ENCODE data around the gene NDUFV1.
"Not testable (repeated sequence)": the region's sequence is repeated elsewhere in the genome, so short reads cannot be mapped to it uniquely, and the experiment has no call there.

NDUFV1 gene

DNA sequence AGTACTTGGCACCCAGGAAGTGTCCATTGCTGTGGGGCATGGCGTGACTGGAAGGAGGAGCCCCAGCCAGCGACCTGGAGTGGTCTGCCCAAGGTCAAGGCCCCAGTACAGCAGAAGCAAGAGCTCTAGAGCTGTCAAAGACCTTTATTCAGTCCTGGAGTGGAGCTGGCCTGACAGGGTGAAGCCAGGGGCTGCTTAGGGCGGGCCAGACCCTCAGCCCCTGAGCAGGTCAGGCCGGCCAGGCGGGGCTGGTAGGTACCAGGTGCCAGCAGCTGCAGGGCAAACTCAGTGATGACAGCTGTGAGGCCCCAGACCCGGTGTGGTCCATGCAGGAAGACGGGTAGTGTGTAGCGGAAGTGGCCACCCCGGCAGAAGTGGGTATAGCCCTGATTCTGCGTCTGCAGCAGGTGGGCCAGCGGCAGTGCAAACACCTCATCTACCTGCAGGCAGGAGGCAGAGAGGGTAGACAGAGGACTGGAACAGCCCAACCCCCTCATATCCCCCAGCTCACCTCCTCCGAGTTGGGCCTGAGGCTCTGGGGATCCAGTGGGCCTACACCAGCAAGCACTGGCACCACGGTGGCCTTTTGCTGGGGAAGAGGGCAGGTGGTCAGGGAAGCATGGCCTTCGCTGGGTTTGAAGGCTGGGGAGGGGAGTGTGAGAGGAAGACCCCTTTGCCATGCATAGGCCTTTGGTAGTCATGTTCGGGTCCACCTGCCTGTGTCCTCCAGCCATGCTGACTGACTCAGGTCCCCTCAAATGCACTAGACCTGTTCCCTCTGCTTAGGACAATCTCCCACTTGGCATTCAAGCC lies 21.3 kb downstream of the NDUFV1 start:
- no peak for DNase-seq (ENCODE audit: low read depth)

DNA sequence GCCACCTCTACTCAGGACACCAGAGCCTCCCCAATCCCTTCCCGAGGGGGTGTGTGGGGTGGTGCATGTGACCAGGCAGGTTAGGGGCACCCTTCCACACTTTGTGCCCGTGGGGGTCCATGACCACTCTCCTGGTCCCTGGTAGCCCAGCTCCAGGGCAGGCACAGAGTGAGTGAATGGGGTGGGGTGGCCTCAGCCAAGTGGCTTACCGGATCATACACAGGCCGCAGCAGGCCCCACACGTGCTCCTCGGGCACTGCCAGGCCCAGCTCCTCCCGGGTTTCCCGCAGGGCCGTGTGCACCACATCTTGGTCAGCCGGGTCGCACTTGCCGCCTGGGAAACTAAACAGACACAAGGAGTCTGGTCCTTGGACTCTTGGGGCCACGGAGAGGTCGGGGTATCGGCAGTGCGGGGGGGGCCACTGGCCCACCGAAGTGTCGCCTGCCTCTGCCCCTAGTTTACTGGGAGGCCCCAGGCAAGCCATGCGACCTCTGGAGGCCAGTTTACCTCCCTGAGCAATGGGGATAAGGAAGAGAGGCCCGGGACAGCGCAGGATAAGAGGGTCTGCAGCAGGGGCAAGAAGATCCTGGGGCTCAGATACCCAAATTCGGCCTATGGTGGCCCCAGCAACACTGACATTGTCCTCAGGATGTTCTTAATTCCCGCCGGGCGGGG lies 22.1 kb downstream of the NDUFV1 start:
- no peak for DNase-seq (ENCODE audit: low read depth)

DNA sequence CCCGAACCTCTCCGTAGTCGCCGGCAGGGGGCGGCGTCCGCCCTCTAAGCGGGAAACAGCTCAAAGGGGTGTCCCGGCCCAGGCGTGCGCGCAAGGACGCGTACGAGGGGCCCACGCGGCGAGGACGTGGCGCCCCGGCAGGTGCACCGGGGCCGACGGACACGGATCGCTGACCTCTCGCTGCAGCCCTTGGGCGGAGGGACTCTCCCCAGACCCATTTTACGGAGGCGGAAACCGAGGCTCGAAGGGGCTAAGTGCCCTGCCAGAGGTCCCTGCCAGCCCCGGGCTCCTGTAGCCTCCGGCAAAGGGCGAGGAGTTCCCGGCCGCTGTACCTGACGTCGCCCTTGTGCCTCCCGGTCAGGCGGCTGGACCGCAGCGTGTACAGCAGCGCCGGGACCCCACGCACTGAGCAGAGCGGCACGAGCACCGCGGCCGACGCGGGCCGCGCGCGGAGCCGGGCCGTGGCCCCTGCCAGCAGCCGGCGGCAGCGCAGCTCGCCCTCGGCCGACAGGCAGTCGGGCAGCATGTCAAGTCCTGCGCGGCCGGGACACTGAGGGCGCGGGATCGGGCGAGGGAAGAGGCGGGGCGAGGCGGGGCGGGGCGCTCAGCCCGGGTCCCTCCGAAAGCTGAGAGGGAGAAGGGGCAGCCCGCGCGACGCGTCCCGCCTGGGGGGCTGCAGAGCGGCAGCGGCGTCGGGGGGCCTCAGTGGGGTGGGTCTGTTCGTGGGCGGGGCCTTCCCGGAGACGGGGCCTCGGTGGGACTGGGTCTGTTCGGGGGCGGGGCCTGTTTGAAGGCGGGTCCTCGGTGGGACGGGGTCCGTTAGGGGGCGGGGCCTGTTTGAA lies 22.9 kb downstream of the NDUFV1 start, which contains the start of gene NUDT8:
Gene NUDT8, minus strand, starts transcription at position 552 of the 842 bp plus-strand sequence. Its CDS starts 26 bp downstream, at position 526.
- peak; percentile 37 for DNase-seq (ENCODE audit: low read depth)

DNA sequence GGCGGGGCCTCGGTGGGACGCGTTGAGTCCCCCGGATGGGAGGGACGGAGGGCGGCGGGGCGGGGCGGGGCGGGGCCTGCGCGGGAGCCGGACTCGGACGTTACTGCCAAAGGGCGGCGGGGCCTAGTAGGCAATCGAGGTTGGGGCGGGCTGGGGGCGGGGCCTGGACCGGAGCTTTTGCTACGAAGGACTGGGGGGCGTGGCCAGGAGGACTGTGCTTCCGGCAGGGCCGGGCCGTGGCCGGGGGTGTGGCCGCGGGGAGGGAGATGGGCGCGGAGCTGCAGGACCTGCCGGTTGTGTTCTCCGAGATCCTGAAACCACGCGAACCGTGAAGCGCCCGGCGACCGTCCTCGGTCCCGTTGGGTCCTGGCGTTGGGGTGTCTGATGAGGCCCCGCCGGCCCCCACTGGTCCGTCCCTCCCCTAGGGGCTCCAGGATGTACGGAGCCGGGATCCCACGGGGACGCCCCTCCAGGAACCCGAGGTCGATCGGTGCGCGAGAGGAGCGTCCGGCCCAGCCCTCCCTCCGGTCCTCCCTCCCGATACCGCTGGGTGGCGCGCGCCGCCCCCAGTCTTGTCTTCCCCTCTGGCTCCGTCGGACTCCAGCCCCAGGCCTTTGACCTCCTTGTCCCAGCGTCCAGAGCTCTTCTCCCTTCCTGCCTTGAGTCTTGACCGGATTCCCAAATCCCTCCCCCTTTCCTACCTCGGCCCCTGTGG lies 23.6 kb downstream of the NDUFV1 start:
- DNase-seq (ENCODE audit: low read depth) = peak; percentile 67

DNA sequence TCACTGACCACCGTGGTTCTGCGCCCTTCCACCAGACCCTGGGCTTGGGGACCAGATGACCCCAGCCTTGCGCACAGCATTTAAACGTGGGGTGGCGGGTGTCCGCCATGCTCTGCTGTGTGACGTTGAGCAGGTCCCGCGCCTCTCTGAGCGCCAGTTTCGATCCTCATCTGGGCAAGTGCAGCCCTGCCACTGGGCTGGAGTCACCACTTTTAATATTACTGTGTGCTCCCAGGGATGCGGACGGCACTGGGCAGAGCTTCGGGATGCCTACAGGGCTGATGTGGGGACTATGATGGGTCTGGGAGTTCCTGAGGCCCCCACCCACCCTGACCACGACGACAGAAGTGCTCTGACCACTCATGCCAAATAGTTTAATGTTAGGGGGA lies 24.2 kb downstream of the NDUFV1 start:
- DNase-seq (ENCODE audit: low read depth) = no peak

DNA sequence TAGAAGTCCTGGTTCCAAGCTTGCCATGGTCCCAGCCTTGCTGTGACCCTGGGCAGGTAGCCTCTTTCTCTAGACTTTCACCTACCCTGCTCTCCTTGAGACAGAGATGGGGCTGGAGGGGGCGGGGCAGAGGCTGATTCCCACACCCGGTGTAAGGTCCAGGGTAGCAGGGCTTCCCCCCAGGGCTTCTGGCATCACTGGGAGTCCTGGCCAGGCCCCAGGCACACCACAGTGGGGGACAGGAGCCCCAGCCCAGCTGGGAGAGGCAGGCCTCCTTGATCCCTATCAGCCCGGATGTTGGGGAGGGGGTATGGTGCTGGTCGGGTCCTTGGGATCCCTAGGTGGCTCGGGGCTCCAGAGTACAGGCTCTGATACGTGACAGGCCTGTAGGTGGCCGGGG lies 24.7 kb downstream of the NDUFV1 start:
- no peak for DNase-seq (ENCODE audit: low read depth)

DNA sequence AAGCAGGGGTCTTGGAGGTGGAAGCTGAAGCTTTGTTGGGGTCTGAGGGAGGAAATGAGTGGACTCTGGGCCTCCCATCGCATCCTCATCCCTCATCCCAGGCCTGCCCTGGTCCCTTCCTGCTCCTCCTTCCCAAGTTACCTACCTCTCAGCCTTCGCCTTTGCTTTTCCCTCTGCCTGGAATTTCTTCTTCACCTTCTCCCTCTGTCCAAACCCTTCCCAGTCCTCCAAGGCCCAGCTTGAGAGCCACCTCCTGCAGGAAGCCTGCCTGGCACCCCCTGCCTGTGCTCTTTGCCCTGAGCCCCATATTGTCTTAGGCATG lies 25.1 kb downstream of the NDUFV1 start:
- no peak for DNase-seq (ENCODE audit: low read depth)

DNA sequence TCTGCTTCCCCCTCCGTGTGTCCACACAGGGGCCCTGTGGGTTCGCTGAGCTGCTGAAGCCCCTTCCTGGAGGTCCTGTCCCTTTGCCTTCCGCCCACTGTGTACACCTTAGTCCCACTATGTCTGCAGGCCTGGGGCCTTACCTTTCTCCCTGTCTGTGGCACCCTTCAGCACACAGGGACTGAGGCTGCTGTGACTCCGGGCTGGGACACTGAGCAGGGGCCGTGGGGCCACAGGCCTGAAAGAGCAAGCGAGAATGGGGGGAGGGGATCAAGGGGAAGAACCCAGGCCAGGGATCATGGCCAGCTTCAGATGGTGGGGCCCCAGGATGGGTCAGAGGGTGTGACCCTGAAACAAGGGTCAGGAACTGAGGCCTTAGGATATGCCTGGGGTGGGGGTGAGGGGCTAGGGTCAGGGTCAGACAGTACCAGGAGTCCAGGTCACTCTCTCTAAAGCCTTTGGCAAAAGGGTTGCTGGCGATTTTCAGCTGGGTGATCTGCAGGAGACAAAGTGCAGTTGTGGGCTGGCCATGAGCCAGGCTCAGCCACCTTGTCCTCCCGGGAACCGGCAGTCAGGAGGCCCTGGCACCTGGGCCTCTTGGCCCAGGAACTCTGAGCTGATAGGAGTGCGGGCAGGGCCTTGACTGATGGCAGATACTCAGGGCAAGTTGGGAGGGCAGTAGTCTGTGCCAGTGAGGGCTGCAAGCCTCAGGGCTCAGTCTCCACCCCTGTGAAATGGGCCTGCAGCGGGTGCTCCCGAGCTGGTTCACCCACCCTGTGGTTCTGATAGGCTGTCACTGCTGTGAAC lies 25.6 kb downstream of the NDUFV1 start:
- no peak for DNase-seq (ENCODE audit: low read depth)

DNA sequence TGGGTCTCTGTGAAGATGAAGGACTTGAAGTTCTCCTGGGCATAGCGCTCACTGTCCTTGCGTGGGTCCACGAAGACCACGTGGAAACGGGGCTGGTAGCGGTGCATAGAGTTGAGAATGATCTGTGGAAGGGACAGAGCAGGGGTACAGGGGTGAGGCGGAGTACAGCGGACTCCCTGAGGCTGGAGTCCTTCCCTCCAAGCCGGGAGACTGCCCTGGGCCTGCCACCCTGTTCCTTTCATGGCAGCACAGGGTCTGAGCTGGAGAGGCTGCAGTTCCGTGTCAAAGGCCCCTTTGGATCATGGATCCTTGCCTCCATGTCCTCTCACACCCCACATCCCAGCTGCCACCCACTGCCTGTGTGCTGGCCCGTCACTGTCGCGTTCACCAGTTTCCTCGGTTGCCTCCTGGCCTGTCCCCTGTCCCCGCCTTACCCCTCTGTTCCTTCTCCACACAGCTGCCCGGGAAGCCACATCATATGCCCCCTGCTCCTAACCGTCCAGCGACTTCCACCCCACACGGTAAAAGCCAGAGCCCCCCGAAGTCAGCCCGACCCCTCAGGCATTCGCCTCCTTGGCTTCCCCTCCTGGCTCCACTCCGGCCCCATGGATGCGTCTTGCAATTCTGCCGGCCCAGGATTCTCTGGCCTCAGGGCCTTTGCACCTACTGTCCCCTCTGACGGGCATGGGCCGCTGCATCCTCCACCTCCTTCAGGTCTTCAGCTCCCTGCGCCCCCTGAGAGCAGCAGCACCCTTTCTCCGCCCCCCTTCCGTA lies 26.4 kb downstream of the NDUFV1 start:
- DNase-seq (ENCODE audit: low read depth) = no peak

DNA sequence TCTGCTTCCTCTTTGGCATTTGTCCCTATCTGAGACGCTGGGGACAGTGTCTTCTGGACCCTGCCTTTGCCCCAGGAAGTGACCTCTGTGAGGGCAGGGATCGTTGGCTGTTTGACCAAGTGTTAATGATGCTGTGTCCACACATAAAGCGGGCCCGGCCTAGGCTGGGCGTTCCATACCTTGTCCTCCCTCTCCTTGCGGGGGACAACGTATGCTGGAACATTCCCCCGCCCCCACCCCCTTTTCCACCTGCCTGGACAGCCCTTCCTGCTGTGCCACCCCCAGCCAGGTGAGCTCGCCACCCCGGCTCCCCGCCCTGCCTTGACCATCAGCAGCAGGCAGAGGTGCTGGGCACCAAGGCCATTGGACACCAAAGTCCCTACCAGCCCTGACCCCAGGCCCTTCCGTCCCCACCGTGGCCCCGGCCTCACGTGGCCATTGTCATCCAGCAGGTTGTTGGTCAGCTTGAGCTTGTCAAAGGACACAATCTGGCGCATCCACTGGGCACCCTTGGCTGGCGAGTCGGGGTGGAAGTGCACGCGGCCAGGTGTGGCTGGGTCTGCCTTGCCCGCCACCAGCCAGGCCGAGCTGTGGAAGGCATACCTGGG lies 27.1 kb downstream of the NDUFV1 start:
- no peak for DNase-seq (ENCODE audit: low read depth)

DNA sequence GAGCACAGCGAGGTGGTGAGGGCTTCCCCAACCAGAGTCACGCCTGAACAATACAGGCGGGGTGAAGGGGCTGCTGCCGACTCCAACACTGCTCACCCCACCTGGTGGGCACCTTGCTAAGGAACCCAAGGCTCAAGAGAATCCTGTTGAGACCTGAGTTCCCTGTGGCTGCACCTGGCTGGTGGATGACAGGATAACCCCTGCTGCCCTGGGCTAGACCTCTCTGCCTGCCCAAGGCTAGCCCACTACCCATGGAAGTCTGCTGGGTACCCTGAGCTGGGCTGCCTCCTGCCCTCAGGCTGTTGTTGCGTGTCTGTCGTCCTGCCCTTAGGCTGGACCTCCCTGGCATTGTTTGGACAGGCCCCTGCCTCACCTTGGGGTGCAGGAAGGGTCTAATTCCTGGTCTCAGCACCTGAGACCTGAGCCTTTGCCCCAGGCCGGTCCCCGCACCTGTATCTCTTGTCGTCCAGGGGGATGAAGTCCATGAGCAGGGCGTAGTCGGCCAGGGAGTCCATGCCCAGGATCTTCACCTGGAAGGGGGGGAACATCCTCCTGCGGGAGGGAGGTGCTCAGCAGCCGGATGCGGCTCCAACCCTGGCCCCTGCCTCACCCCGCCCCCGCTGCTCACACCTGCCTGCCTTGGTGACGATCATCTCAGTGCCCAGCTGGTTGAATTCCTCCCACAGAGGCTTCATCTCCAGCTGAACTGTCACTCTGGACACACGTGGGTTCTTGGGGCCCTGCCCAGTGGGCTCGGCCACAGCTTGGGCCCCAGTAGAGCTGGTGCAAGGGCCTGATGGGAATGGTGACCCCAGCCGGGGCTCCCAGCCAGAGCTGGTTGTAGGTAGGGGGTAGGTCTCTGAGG lies 27.9 kb downstream of the NDUFV1 start:
- DNase-seq (ENCODE audit: low read depth) = no peak

DNA sequence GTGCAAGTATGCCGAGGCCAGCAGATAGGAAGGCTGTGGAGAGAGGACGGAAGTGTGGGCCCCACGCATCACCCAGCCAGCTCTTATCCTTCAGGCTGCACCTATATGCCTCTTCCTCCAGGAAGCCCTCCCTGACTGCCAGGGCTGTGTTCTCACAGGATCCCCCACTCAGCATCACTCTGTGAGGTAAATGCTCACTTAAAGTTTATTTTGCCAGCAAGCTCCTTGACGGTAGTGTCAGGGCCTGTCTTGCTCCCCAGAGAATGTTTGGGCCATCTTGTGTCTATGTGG lies 28.4 kb downstream of the NDUFV1 start:
- no peak for DNase-seq (ENCODE audit: low read depth)

DNA sequence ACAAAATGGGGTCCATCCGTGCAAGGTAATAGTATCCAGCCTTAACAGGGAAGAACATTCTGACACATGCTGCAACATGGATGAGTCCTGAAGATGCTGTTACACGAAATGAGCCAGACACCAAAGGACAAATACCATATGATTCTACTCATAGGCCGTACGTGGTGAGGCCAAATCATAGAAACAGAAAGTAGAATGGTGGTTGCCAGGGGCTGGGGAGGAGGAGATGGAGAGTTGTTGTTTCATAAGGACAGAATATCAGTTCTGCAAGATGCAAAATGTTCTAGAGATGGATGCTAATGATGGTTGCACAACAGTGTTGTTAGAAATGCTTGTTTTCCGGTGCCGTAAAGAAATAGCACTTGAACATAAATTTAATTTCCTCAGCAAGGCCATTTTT lies 30.2 kb downstream of the NDUFV1 start:
- no peak for DNase-seq (ENCODE audit: low read depth)

DNA sequence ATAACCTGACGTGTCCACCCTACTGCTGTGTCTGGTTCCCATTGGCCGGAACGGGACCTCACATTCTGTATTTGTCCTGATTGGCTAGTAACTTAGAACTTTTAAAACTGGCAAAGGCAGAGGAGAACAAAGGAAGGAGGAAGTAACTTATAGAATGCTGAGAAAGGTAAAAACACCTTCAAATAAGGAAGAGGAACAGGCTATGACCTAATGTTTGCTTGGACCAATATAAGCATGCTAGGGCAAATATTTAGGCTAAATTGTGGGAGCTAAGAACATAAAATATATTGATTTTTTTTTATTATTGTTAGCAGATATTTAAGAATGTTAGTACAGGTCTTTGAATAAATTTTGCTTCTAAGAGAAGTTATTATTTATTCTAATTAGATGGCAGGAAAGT lies 30.7 kb downstream of the NDUFV1 start:
- not testable (repeated sequence) for DNase-seq (ENCODE audit: low read depth)

DNA sequence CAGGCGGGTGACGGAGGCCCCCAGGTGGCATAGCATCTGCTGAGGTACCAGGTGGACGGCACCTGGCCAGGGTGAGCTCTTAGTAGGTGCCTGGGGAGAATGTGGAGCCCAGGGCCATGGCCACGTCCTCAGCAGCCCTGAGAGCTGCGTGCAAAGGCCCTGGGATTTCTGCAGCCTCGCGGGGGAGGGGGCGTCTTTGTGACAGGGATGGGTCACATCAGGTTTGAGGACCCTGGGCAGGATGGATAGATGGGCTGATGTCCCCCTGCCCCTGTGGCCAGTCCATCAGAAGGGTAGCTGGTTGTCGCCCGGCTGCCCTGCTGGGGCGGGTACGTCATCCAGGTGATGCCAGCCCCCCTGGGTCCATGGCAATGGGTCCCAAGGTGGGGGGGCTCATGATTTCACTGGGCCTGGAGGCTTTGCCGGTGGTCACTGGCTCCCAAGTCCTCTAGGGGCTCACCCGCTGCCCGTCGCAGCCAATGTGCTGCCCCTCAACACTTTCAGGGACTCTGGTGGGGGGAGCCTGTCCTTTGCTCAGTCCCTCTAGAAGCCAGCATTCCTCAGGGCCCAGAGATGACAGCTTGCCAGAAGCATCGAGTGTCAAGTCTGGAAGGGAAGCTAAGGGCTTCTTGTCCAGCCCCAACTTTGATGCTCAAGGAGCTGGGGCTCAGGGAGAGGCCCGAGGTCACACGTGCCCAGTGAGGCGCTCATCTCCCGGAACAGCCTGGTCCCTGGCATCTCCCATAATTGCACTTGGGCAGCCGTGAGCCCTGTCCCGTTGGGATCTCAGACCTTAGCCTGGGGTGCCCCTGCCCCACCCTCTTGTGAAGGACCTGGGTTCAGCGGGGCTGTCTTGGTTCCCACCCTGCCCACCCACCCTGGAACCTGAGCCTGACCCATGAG lies 32.0 kb downstream of the NDUFV1 start:
- DNase-seq (ENCODE audit: low read depth) = no peak

DNA sequence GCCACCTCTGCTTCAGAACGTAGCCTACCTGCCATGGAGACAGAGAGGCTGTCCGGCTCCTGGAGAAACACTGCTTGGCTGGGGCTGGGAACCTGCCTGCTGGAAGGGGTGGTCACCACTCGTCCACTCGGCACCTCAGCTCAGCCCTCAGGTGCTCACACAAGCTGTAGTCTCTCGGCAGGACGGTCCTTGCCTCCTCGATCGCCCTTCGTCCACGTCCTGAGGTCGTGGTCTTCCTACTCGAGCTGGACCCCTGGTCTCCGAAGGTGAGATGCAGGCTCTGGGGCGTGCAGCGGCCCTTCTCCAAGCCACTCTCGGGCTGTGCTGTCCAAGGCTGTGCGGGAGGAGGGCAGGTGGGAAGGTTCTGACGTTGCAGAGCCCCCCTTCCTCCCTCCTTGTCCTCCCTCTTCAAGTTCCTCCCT lies 32.7 kb downstream of the NDUFV1 start, which contains the start of gene TBX10:
Gene TBX10, minus strand, starts transcription at position 326 of the 422 bp plus-strand sequence. Its CDS starts 291 bp downstream, at position 35.
- DNase-seq (ENCODE audit: low read depth) = no peak

DNA sequence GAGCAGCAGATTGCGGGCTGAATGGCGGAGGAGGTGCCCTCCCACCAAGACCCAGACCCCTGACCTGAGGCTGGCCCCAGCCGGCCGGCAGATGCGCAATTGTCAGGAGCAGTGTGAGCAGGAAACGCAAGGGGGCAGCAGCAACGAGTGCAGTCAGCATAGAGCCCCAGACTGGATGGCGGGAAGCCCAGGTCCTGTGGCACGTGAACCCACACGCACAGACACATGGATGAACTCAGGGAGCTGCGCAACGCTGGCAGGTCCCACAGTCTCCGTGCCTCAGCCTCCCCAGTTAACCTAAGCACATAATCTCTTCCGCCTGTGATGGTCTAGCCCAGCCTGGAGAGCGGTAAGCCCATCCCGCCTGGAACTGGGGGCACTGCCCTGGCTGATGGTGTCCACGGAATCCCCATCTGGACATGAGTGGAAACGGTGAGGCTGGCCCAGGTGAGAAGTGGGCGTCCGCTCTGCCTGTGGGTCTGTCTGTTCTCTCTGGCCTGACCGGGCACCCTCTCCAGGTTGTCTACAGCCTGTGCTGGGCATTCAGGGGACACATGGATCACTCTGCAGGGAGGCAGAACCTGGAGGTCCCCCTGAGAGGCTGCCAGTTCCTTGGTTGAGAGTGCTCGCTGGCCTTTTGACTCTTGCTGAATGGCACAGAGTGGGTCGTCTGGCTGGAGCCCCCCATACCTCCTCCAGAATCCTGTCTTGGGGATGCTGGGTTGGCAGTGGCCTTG lies 33.5 kb downstream of the NDUFV1 start:
- DNase-seq (ENCODE audit: low read depth) = no peak
